ENCODE results near the gene SRP19. TPM values are rescaled to one million over a fixed set of nuclear protein-coding genes. Genes with fewer than 3 reads are reported as not detected.

Gene SRP19
- total RNA-seq, result 10 to 100 TPM; 60.9 to 66.5 TPM

- CTCF ChIA-PET, result interaction anchor here (1.3 to 1.5 kb wide), 2 partner anchors 13 to 63 kb away, joined by 4 to 7 read pairs; no protein-coding TSS in a partner anchor
- POLR2A ChIA-PET, result interaction anchor here (0.6 to 1.7 kb wide), 4 partner anchors 13 to 133 kb away, joined by 3 to 7 read pairs (median 4); partner anchors contain the start of gene DCP2
These were observed at the start of gene SRP19 for GRCh38 chr5:112860929-112861637. TSS of gene SRP19 (plus strand) at chr5:112861287. CDS start at chr5:112861377, 90 bp downstream.

GRCh38 chr5:112812549-112812948 lies 48.5 kb upstream of the SRP19 start:
- ChIA-PET POLR2A (no interaction called here), CTCF (interaction anchor here (1.2 kb wide), 1 partner anchor 109 kb away, joined by 3 read pairs; the partner anchor contains the start of gene REEP5)

- POLR2A ChIA-PET, result no interaction called here
These were observed 40.8 kb upstream of the SRP19 start for GRCh38 chr5:112820246-112820645.

GRCh38 chr5:112822456-112822855 lies 38.6 kb upstream of the SRP19 start:
- POLR2A ChIA-PET, result no interaction called here
- CTCF ChIA-PET, result no interaction called here

More at GRCh38 chr5:112820246-112820645, 40.8 kb upstream of the SRP19 start:
- CTCF ChIA-PET, result interaction anchor here (0.7 kb wide), 1 partner anchor 57 kb away, joined by 3 read pairs; no protein-coding TSS in a partner anchor

- CTCF ChIA-PET, result no interaction called here
These were observed 37.9 kb upstream of the SRP19 start for GRCh38 chr5:112823181-112823580.

GRCh38 chr5:112823656-112824055 lies 37.4 kb upstream of the SRP19 start:
- POLR2A ChIA-PET, result no interaction called here

More at GRCh38 chr5:112823181-112823580, 37.9 kb upstream of the SRP19 start:
- POLR2A ChIA-PET, result no interaction called here

GRCh38 chr5:112824197-112824596 lies 36.9 kb upstream of the SRP19 start:
- ChIA-PET CTCF (no interaction called here), POLR2A (no interaction called here)

More at GRCh38 chr5:112823656-112824055, 37.4 kb upstream of the SRP19 start:
- CTCF ChIA-PET, result no interaction called here

- CTCF ChIA-PET, result no interaction called here
- POLR2A ChIA-PET, result no interaction called here
These were observed 30.7 kb upstream of the SRP19 start for GRCh38 chr5:112830378-112830777.

- CTCF ChIA-PET, result interaction anchor here (1.1 kb wide), 1 partner anchor 14 kb away, joined by 3 read pairs; no protein-coding TSS in a partner anchor
- POLR2A ChIA-PET, result no interaction called here
These were observed 27.1 kb upstream of the SRP19 start for GRCh38 chr5:112833971-112834370.

- CTCF ChIA-PET, result no interaction called here
- POLR2A ChIA-PET, result no interaction called here
These were observed 16.6 kb upstream of the SRP19 start for GRCh38 chr5:112844489-112844888.

- ChIA-PET POLR2A (no interaction called here), CTCF (no interaction called here)
These were observed 14.5 kb upstream of the SRP19 start for GRCh38 chr5:112846556-112846955.

GRCh38 chr5:112847306-112847705 lies 13.8 kb upstream of the SRP19 start:
- CTCF ChIA-PET, result no interaction called here
- POLR2A ChIA-PET, result no interaction called here

GRCh38 chr5:112848116-112848811 lies 12.8 kb upstream of the SRP19 start:
- CTCF ChIA-PET, result interaction anchor here (0.6 to 1.4 kb wide), 10 partner anchors 13 to 759 kb away, joined by 3 to 7 read pairs (median 3); partner anchors contain the start of gene SRP19
- POLR2A ChIA-PET, result interaction anchor here (0.7 to 1.2 kb wide), 2 partner anchors 13 to 101 kb away, joined by 7 to 11 read pairs; partner anchors contain the start of gene SRP19

GRCh38 chr5:112849912-112850311 lies 11.2 kb upstream of the SRP19 start:
- ChIA-PET CTCF (no interaction called here), POLR2A (no interaction called here)

GRCh38 chr5:112854651-112855050 lies 6.4 kb upstream of the SRP19 start:
- ChIA-PET CTCF (no interaction called here), POLR2A (no interaction called here)

- CTCF ChIA-PET, result interaction anchor here (1.0 kb wide), 1 partner anchor 10 kb away, joined by 3 read pairs; no protein-coding TSS in a partner anchor
- POLR2A ChIA-PET, result no interaction called here
These were observed 3.2 kb upstream of the SRP19 start for GRCh38 chr5:112857866-112858265.

- ChIA-PET POLR2A (interaction anchor here (0.6 to 1.7 kb wide), 3 partner anchors 12 to 133 kb away, joined by 3 to 7 read pairs (median 4); partner anchors contain the start of gene DCP2), CTCF (interaction anchor here (1.3 to 1.5 kb wide), 2 partner anchors 12 to 64 kb away, joined by 4 to 7 read pairs; no protein-coding TSS in a partner anchor)
These were observed 537 bp upstream of the SRP19 start for GRCh38 chr5:112860571-112860928.

GRCh38 chr5:112861638-112861985 lies 525 bp downstream of the SRP19 start:
- ChIA-PET POLR2A (interaction anchor here (0.8 to 1.7 kb wide), 2 partner anchors 13 to 23 kb away, joined by 3 to 7 read pairs; no protein-coding TSS in a partner anchor), CTCF (interaction anchor here (1.3 to 1.5 kb wide), 2 partner anchors 13 to 62 kb away, joined by 4 to 7 read pairs; no protein-coding TSS in a partner anchor)

GRCh38 chr5:112862085-112862484 lies 998 bp downstream of the SRP19 start:
- ChIA-PET POLR2A (interaction anchor here (0.8 kb wide), 1 partner anchor 23 kb away, joined by 3 read pairs; no protein-coding TSS in a partner anchor), CTCF (no interaction called here)

GRCh38 chr5:112863549-112863948 lies 2.5 kb downstream of the SRP19 start:
- ChIA-PET POLR2A (no interaction called here), CTCF (interaction anchor here (0.9 to 1.4 kb wide), 2 partner anchors 40 to 43 kb away, joined by 3 read pairs; no protein-coding TSS in a partner anchor)

All from activated CD8-positive, alpha-beta memory T cell treated with anti-CD3 and anti-CD28 coated beads for 36 hours (primary cell).